LNCaP clone FGC (cell line): Measurements from ENCODE around the gene TADA2B.

Experiments
- DNase-seq: peaks from one replicate; pipeline ENCODE4 v3.0.0-alpha.2; 2011; ENCODE audit warnings: low read depth
- H3K4me3 ChIP-seq: 2 replicates; pipeline ENCODE4 v1.5.1; 2011; ENCODE audit warnings: mild to moderate bottlenecking, low read depth, low read length, control low read depth
- CTCF ChIP-seq: IDR thresholded peaks from 2 replicates; pipeline ENCODE4 v1.5.1; 2012; ENCODE audit warnings: mild to moderate bottlenecking; ENCODE audit not compliant: control insufficient read depth, insufficient read depth; ENCODE audit errors: extremely low read depth

Gene TADA2B

GRCh38 chr4:7017446-7018048, 25.6 kb upstream of the TADA2B start:
- no peak for TF ChIP-seq CTCF
- H3K4me3 ChIP-seq, result no peak overlapping the region
- DNase-seq, result no peak

GRCh38 chr4:7018281-7018680, 24.9 kb upstream of the TADA2B start:
- no peak for TF ChIP-seq CTCF
- no peak overlapping the region for H3K4me3 ChIP-seq
- no peak for DNase-seq

GRCh38 chr4:7019367-7019766, 23.8 kb upstream of the TADA2B start:
- no peak overlapping the region for H3K4me3 ChIP-seq
- no peak for DNase-seq
- TF ChIP-seq CTCF, result no peak

- DNase-seq, result no peak
- no peak for TF ChIP-seq CTCF
- H3K4me3 ChIP-seq, result no peak overlapping the region
Observed at GRCh38 chr4:7020290-7020689, 22.9 kb upstream of the TADA2B start.

- no peak for DNase-seq
- TF ChIP-seq CTCF, result no peak
- no peak overlapping the region for H3K4me3 ChIP-seq
Observed at GRCh38 chr4:7020856-7021255, 22.3 kb upstream of the TADA2B start.

- TF ChIP-seq CTCF, result no peak
- DNase-seq, result no peak
- H3K4me3 ChIP-seq, result no peak overlapping the region
Observed at GRCh38 chr4:7021355-7021754, 21.8 kb upstream of the TADA2B start.

GRCh38 chr4:7021930-7022664, 21.1 kb upstream of the TADA2B start:
- TF ChIP-seq CTCF, result no peak
- no peak for DNase-seq
- H3K4me3 ChIP-seq, result no peak overlapping the region
